ENCODE results near the gene COL9A2.
"Not testable (repeated sequence)": the region's sequence is repeated elsewhere in the genome, so short reads cannot be mapped to it uniquely, and the experiment has no call there.

Gene COL9A2

DNA sequence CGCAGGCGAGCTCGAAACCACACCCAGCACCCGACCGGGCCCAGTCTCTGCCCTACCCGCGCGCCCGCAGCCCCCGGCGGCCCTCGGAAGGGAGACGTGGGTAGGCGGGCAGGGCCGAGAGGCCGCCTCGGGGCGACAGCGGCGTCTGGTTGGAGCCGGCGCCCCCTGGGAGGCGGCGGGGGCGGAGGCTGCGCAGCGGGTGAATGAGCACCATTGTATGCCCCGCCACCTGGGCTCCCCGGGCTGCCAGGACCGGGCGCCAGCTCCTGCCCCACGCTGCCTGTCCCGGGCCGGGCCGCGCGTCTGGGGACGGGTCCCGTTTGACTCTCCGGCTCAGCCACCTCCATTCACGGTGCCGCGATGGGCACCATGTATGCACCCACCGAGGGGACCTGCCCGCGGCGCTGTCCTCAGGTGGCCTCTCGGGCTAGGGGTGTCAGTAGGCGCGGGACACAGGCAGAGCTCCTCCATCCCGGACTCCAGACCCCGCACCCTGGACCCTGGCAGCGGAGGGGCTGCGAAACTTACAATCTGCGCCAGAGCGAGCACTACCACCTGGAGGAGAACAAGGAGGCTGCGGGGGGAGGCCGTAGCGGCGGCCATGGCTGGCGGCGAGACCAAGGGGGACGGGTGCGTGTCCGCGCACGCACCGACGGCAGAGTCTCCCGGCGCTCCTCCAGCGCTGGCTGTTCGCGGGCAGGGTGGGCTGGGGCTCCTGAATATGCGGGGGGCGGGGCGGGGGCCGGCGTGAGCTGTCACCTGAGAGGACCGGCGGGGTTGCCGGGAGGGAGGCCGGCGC is at the start of gene COL9A2:
COL9A2 (minus strand) TSS at position 692 of the 799 bp plus-strand sequence; CDS start at position 603, 89 bp downstream.
- in situ Hi-C loops (cut with MboI; ENCODE audit: low sequenced_read_pairs): no loop called here

- in situ Hi-C loops (cut with MboI; ENCODE audit: low sequenced_read_pairs): no loop called here
These were observed 46.6 kb upstream of the COL9A2 start for GRCh38 chr1:40363721-40364120.

DNA sequence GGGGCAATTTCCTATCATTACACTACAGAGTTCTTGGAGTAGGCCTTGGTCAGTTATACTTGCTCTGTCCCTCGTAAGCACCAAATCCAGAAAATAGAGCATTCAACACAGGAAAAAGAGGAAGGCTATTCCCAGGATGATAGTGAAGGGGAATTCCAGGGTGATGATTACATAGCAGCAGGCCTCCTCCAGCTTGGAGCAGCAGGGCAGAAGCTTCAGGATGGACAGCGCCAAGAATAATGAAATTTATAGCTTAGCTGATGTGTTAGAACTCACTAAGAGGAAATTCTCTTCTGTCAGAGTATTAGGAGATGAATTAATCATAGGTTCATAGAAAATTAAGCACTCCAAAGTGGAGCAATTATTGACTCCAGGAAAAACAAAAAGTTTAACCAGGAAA is 45.6 kb upstream of the COL9A2 start:
- in situ Hi-C loops (cut with MboI; ENCODE audit: low sequenced_read_pairs): no loop called here

DNA sequence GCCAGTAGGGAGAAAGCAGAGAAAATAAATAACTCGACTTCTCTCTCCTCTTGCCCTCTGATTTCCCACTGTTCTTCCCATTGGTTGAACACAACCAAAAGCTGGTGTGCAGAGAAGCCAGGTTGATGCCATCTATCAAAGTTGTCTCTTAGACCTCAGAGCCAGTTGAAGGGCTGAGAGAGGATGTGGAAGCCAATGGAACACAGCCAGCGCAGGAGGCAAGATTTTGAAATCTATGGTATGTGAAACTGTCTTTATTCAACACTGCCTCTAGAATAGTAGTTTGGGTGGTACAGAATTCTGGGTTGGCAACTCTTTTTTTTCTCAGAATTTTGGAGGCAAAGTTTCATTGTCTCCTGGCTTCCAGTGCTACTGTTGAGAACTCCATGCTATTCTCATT is 45.1 kb upstream of the COL9A2 start:
- in situ Hi-C loops (cut with MboI; ENCODE audit: low sequenced_read_pairs): no loop called here

- in situ Hi-C loops (cut with MboI; ENCODE audit: low sequenced_read_pairs): no loop called here
These were observed 44.6 kb upstream of the COL9A2 start for GRCh38 chr1:40361637-40362036.

DNA sequence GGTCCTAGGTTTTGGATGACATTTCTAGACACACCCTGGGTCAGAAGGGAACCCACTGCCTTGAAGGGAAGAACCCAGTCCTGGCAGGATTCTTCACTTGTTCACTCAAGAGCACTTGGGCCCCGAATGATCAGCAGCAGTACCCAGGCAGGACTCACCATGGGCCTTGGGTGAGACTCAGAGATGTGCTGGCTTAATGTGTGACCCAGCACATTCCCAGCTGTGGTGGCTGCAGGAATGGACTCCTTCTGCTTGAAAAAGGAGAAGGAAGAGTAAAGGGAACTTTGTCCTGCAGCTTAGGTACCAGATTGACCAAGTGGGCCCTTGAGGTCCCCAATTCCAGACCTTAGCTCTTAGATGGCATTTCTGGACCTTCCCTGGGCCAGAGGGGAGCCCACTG is 44.1 kb upstream of the COL9A2 start:
- in situ Hi-C loops (cut with MboI; ENCODE audit: low sequenced_read_pairs): no loop called here

GRCh38 chr1:40360631-40361030 is 43.5 kb upstream of the COL9A2 start:
- in situ Hi-C loops (cut with MboI; ENCODE audit: low sequenced_read_pairs): no loop called here

- in situ Hi-C loops (cut with MboI; ENCODE audit: low sequenced_read_pairs): no loop called here
These were observed 40.5 kb upstream of the COL9A2 start for GRCh38 chr1:40357625-40358024.

GRCh38 chr1:40353082-40353481 is 36.0 kb upstream of the COL9A2 start:
- in situ Hi-C loops (cut with MboI; ENCODE audit: low sequenced_read_pairs): no loop called here

DNA sequence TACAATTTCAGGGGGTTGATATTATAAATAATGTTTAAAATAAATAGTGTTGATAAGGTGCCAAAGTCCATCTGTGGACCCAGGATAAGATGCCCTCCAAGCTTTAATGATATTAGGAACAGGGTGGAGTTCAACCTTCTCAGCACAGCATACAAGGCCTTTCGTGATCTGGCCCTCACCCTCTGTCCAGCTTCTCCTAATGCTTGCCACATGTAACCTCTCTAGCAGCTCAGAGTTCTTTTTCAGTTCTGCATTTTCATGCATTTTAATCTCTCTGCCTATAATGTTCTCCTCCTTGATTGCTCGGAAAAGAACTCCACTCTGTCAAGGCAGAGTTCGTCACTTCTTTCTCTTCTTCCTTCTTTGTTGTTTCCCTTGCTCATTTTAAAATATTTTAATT is 35.0 kb upstream of the COL9A2 start:
- in situ Hi-C loops (cut with MboI; ENCODE audit: low sequenced_read_pairs): no loop called here

DNA sequence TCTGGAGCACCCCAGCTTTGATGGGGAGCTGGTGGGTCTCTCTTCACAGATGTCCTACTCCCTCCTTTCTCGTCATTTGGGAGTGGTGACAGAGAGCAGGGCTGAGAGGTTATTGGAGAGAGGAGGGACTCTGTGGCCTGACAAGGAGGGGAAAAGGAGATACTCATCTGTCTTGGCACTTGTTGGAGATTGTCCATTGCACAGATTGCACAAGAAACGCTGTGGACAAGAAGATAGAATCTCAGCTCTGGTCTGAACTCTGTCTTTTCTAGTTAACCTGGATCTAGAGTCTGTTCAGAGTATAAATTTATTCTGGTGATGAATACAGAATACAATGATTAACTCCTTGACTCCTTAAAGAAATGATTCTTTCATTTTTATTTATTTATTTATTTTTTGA is 34.0 kb upstream of the COL9A2 start:
- in situ Hi-C loops (cut with MboI; ENCODE audit: low sequenced_read_pairs): no loop called here

- in situ Hi-C loops (cut with MboI; ENCODE audit: low sequenced_read_pairs): no loop called here
These were observed 33.3 kb upstream of the COL9A2 start for GRCh38 chr1:40350391-40350790.

GRCh38 chr1:40344597-40344996 is 27.5 kb upstream of the COL9A2 start:
- in situ Hi-C loops (cut with MboI; ENCODE audit: low sequenced_read_pairs): no loop called here

- in situ Hi-C loops (cut with MboI; ENCODE audit: low sequenced_read_pairs): not testable (repeated sequence)
These were observed 25.3 kb upstream of the COL9A2 start for GRCh38 chr1:40342381-40342717.

DNA sequence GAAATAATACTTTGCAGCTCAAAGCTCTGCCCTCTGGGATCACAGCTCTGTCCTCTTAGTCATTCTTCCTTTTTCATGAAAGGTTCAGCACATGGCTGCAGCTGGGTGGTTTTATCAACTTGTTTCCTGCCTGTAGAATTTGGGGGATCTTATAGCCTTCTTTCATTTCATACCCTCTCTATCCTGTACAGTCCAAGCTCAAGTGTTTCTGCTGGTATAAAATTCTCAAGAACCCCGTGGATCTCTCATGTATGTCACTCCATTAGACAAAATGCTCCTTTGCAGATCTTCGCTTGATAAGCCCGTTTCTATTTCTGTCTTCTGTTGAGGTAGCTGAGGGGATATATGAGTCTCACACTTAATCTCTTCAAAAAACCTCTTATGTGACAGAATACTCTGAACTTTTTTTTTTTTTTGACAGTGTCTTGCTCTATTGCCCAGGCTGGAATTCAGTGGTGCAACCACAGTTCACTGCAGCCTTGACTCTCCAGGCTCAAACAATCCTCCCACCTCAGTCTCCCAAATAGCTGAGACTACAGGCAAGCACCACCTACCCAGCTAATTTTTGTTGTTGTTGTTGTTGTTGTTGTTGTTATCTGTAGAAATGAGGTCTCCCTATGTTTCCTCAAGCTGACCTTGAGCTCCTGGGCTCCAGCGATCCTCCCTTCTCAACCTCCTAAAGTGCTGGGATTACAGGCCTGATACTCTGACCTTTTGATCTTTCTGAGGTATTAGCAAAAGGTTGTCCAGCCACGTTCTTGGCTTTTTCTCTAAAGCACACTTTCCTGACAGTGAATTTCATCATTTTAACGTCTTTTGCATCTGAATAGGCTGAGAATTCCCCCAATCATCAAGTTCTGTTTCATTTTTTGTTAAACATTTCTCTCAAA is 24.6 kb upstream of the COL9A2 start:
- in situ Hi-C loops (cut with MboI; ENCODE audit: low sequenced_read_pairs): no loop called here

DNA sequence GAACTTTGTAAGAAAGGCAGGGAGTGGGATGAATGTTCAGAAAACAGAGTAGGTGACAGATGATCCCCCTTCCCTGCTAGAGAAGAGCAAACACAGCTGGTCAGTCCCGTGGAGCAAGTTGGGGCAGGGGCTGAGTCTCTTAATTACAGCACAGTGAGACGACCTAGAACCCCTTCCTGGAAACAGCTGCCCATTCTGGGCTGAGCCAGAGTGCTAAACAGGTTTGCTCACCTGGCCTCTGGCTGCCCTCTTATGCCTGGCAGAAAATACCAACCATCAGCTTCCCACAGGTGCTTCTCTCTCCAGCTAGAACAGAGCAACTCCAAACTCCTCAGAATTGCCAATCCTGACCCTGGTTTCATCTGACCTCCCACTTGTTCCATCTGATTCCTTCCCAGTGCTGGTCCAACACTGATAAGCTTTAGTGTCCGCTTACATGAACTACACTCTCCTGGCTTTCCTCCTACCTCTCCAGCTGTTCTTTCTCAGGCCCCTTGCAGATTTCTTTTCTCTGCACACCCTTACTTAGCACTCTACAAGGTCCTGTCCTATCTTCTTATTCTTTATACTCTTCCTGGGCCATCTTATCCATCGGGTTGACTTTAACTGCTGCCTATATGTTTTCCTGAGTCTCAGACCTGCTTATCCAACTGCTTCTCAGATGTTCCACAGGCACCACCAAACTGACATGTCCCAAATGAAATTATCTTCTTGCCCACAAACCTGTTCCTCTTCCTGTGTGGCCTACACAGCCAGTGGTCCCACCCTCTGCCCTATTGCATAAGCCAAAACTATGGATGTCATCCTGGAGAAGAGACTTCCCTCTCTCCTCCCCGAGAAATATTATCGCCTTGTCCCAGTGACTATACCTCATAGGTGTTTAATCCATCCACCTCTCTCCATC is 22.6 kb upstream of the COL9A2 start:
- in situ Hi-C loops (cut with MboI; ENCODE audit: low sequenced_read_pairs): no loop called here

- in situ Hi-C loops (cut with MboI; ENCODE audit: low sequenced_read_pairs): no loop called here
These were observed 21.8 kb upstream of the COL9A2 start for GRCh38 chr1:40338745-40339419.

DNA sequence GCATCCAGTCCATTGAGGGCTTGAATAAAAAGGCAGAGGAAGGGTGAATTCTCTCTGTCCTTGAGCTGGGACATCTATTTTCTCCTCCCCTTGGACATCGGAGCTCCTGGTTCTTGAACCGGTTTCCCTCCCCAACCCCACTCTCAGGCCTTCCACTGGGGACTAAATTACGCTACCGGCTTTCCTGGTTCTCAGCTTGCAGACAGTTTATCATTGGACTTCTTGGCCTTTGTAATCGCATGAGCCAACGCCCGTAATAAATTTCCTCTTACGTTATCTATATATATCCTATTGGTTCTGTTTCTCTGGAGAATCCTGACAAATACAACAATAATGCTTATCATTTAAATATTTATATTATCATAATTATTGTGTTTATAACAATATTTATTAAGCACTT is 20.4 kb upstream of the COL9A2 start:
- in situ Hi-C loops (cut with MboI; ENCODE audit: low sequenced_read_pairs): no loop called here

DNA sequence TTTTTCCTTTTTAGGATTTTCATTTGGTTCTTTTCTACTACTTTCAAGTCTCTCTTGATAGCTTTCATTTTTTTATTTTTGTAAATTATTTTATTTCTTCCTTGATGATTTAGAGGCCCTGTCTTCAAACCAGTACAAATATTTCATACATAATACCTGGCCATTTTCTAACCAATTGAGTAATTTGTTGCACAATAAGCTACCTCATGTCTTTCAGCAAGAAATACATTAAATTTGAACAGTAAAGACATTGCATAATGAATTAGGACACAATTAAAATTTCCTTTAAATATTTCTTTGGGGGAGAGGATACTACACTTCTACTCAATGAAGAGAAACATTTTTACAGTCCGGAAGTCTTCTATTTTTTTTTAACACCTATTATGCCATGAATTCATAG is 15.6 kb upstream of the COL9A2 start:
- in situ Hi-C loops (cut with MboI; ENCODE audit: low sequenced_read_pairs): no loop called here

GRCh38 chr1:40331403-40331802 is 14.3 kb upstream of the COL9A2 start:
- in situ Hi-C loops (cut with MboI; ENCODE audit: low sequenced_read_pairs): not testable (repeated sequence)

Data from HL-60/S4 treated with phorbol 12-myristate 13-acetate at 8.2 ng/mL for 4 days and 3 days (cell line).